K562 (cell line): ENCODE data around the gene PYGM. TPM values are rescaled to one million over a fixed set of nuclear protein-coding genes. Genes with fewer than 3 reads are reported as not detected.

Source experiments
- CBFA2T2 ChIP-seq: fragments of 450-650 bp; conservative IDR thresholded peaks from 2 replicates; pipeline ENCODE4 v1.6.1; 2017; ENCODE audit warnings: mild to moderate bottlenecking
- CTBP1 ChIP-seq: fragments of 450-650 bp; IDR thresholded peaks from 2 replicates; pipeline ENCODE4 v1.6.1; 2016; ENCODE audit warnings: borderline replicate concordance
- E2F8 ChIP-seq: fragments of 450-650 bp; IDR thresholded peaks from 2 replicates; pipeline ENCODE4 v1.7.1; 2018; ENCODE audit warnings: mild to moderate bottlenecking, low read depth; ENCODE audit not compliant: partially characterized antibody
- ELF2 ChIP-seq: fragments of 250-450 bp; sonication (Bioruptor Pico); IDR thresholded peaks from 2 replicates; pipeline ENCODE4 v1.5.0; 2021; ENCODE audit warnings: mild to moderate bottlenecking
- ETV6 ChIP-seq, 3 experiments: fragments of 150-350 bp in 1 of 3; sonication (generic) in 1 of 3; formaldehyde crosslinking in 1 of 3; IDR thresholded peaks; 2 replicates each; pipeline versions ENCODE4 v1.6.1 to v1.8.0; 2014 to 2022; ENCODE audit warnings: borderline replicate concordance in 2 of 3, low read depth in 2 of 3, antibody characterized with exemption in 1 of 3, low read length in 1 of 3, mild to moderate bottlenecking in 1 of 3, missing genetic modification reagents in 1 of 3
- NR2C2 ChIP-seq, 2 experiments: fragments of 200-800 bp in 1 of 2; sonication (Bioruptor generic) in 1 of 2; sonication (generic) in 1 of 2; formaldehyde crosslinking in 1 of 2; IDR thresholded peaks; 2 replicates each; pipeline versions ENCODE4 v1.6.1 to v1.8.0; 2016 to 2022; ENCODE audit warnings: mild to moderate bottlenecking in 1 of 2, missing compliant biosample characterization in 1 of 2, missing genetic modification characterization in 1 of 2, missing genetic modification reagents in 1 of 2
- PHTF2 ChIP-seq: fragments of 250-450 bp; sonication (Bioruptor Pico); IDR thresholded peaks from 2 replicates; pipeline ENCODE4 v1.5.0; 2021; ENCODE audit warnings: mild to moderate bottlenecking
- SMARCA5 ChIP-seq: fragments of 450-650 bp; IDR thresholded peaks from 2 replicates; pipeline ENCODE4 v1.6.1; 2016
- TAF1 ChIP-seq: IDR thresholded peaks from 2 replicates; pipeline ENCODE4 v1.6.1; 2011; ENCODE audit warnings: mild to moderate bottlenecking, low read length, moderate library complexity; ENCODE audit not compliant: insufficient read depth, control insufficient read depth, severe bottlenecking; ENCODE audit errors: extremely low read depth
- THAP7 ChIP-seq: fragments of 250-450 bp; sonication (Bioruptor Pico); IDR thresholded peaks from 2 replicates; pipeline ENCODE4 v1.5.0; 2021
- polyA plus RNA-seq, 8 experiments: library from polyadenylated mRNA; depleted of rRNA in 4 of 8; stranded (reverse) in 5 of 8; unstranded in 3 of 8; fragments of >200 nt; fragmentation: Nextera tagmentation in 2 of 8; fragmentation: Illumina TruSeq in 1 of 8; extraction: Ambion mirVana in 2 of 8; extraction: Trizol in 1 of 8; gene quantifications; 2 replicates each; pipeline versions ENCODE4 v1.2.1 to v1.2.3, GENCODE V29; 2011 to 2014; ENCODE audit warnings: inconsistent platforms in 1 of 8, missing spikeins in 1 of 8
- total RNA-seq, 7 experiments: library from RNA; depleted of rRNA in 6 of 7; stranded (reverse); fragments of >200 nt in 6 of 7; fragmentation: Illumina TruSeq in 2 of 7; extraction: Trizol in 2 of 7; gene quantifications; 2 replicates each; pipeline versions ENCODE4 v1.2.1 to v1.2.3, GENCODE V29; 2011 to 2021; ENCODE audit warnings: low replicate concordance in 1 of 7
- TF ChIP-seq, protein P1 (sequence below): fragments of 450-650 bp; IDR thresholded peaks from 2 replicates; pipeline ENCODE4 v1.6.1; 2016; ENCODE audit warnings: antibody characterized with exemption
- TF ChIP-seq, protein P2 (sequence below): sonication (generic); formaldehyde crosslinking; IDR thresholded peaks from 2 replicates; pipeline ENCODE4 v1.8.1; 2023; ENCODE audit warnings: mild to moderate bottlenecking, missing genetic modification reagents
- TF ChIP-seq, protein P3 (sequence below), 2 experiments: fragments of 200-800 bp in 1 of 2; sonication (Bioruptor generic) in 1 of 2; sonication (generic) in 1 of 2; formaldehyde crosslinking in 1 of 2; IDR thresholded peaks in 1 of 2; conservative IDR thresholded peaks in 1 of 2; 2 replicates each; pipeline versions ENCODE4 v1.5.0 to v1.6.1; 2016 to 2020; ENCODE audit warnings: missing compliant biosample characterization in 1 of 2, missing genetic modification characterization in 1 of 2, missing genetic modification reagents in 1 of 2
- TF ChIP-seq, protein P4 (sequence below): IDR thresholded peaks from 3 replicates; pipeline ENCODE4 v1.6.1; 2011; ENCODE audit warnings: borderline replicate concordance, mild to moderate bottlenecking; ENCODE audit not compliant: insufficient read length, insufficient read depth
- TF ChIP-seq, protein P5 (sequence below): sonication (generic); formaldehyde crosslinking; IDR thresholded peaks from 2 replicates; pipeline ENCODE4 v1.5.0; 2020; ENCODE audit warnings: missing genetic modification reagents

PYGM gene
- total and polyA plus RNA-seq, 9 of the 15 experiments (the other 6 are each of a cell fraction or from before 2014, with no cell fraction given): 0.07 to 1.5 (median 0.68) TPM

DNA sequence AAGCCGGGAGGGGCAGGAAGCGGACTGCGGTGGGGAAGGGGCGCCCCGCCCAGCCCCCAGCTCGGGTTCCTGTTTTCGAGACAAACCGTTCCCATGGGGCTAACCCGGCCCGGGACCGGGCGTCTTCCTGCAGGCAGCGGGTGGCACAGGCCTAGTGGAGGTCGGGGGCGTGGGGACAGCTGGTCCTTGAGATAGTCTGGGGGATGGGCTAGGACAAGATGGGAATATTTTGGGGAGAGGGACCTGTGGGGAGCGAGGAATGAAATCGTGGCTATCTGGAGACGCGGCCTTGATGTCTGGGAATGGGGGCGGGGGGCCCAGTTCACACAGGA is 14.6 kb downstream of the PYGM start (continued):
- no peak for TF ChIP-seq E2F8
- no peak for TF ChIP-seq CTBP1
- TF ChIP-seq, protein P1, sequence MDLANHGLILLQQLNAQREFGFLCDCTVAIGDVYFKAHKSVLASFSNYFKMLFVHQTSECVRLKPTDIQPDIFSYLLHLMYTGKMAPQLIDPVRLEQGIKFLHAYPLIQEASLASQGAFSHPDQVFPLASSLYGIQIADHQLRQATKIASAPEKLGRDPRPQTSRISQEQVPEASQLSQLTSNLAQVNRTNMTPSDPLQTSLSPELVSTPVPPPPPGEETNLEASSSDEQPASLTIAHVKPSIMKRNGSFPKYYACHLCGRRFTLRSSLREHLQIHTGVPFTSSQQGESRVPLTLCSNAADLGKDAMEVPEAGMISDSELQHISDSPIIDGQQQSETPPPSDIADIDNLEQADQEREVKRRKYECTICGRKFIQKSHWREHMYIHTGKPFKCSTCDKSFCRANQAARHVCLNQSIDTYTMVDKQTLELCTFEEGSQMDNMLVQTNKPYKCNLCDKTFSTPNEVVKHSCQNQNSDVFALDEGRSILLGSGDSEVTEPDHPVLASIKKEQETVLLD: 0 out of 2 replicates have a peak, but pooled peaks have one; percentile 31
- TF ChIP-seq TAF1: peak; percentile 11
- TF ChIP-seq THAP7: no peak
- TF ChIP-seq NR2C2 (CRISPR knock-in tag; IDR thresholded peaks at IDR 0.05): no peak
- TF ChIP-seq NR2C2 (tag; IDR thresholded peaks at IDR 0.05): no peak
- TF ChIP-seq, protein P2, sequence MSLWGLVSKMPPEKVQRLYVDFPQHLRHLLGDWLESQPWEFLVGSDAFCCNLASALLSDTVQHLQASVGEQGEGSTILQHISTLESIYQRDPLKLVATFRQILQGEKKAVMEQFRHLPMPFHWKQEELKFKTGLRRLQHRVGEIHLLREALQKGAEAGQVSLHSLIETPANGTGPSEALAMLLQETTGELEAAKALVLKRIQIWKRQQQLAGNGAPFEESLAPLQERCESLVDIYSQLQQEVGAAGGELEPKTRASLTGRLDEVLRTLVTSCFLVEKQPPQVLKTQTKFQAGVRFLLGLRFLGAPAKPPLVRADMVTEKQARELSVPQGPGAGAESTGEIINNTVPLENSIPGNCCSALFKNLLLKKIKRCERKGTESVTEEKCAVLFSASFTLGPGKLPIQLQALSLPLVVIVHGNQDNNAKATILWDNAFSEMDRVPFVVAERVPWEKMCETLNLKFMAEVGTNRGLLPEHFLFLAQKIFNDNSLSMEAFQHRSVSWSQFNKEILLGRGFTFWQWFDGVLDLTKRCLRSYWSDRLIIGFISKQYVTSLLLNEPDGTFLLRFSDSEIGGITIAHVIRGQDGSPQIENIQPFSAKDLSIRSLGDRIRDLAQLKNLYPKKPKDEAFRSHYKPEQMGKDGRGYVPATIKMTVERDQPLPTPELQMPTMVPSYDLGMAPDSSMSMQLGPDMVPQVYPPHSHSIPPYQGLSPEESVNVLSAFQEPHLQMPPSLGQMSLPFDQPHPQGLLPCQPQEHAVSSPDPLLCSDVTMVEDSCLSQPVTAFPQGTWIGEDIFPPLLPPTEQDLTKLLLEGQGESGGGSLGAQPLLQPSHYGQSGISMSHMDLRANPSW: no peak
- TF ChIP-seq ETV6 (IDR thresholded peaks at IDR 0.05; ENCODE audit: borderline replicate concordance in 1 of 2, low read depth in 2 of 2, low read length in 1 of 2): no peak
- TF ChIP-seq ETV6 (CRISPR knock-in tag; IDR thresholded peaks at IDR 0.05; ENCODE audit: borderline replicate concordance): no peak
- no peak for TF ChIP-seq SMARCA5
- TF ChIP-seq, protein P3, sequence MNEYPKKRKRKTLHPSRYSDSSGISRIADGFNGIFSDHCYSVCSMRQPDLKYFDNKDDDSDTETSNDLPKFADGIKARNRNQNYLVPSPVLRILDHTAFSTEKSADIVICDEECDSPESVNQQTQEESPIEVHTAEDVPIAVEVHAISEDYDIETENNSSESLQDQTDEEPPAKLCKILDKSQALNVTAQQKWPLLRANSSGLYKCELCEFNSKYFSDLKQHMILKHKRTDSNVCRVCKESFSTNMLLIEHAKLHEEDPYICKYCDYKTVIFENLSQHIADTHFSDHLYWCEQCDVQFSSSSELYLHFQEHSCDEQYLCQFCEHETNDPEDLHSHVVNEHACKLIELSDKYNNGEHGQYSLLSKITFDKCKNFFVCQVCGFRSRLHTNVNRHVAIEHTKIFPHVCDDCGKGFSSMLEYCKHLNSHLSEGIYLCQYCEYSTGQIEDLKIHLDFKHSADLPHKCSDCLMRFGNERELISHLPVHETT (CRISPR knock-in tag; conservative IDR thresholded peaks at IDR 0.05 in 1 of 2, IDR thresholded peaks at IDR 0.05 in 1 of 2): 0 out of 4 replicates have a peak, but pooled peaks of 1 of the 2 experiments have one; percentile 24
- TF ChIP-seq PHTF2: no peak
- TF ChIP-seq ELF2 (CRISPR knock-in tag): no peak
- TF ChIP-seq, protein P4, sequence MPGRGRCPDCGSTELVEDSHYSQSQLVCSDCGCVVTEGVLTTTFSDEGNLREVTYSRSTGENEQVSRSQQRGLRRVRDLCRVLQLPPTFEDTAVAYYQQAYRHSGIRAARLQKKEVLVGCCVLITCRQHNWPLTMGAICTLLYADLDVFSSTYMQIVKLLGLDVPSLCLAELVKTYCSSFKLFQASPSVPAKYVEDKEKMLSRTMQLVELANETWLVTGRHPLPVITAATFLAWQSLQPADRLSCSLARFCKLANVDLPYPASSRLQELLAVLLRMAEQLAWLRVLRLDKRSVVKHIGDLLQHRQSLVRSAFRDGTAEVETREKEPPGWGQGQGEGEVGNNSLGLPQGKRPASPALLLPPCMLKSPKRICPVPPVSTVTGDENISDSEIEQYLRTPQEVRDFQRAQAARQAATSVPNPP: no peak
- 0 out of 2 replicates have a peak, but pooled peaks have one; percentile 8 for TF ChIP-seq CBFA2T2
- TF ChIP-seq, protein P5, sequence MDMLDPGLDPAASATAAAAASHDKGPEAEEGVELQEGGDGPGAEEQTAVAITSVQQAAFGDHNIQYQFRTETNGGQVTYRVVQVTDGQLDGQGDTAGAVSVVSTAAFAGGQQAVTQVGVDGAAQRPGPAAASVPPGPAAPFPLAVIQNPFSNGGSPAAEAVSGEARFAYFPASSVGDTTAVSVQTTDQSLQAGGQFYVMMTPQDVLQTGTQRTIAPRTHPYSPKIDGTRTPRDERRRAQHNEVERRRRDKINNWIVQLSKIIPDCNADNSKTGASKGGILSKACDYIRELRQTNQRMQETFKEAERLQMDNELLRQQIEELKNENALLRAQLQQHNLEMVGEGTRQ (CRISPR knock-in tag): no peak
